Stimulated activated CD4-positive, alpha-beta T cell treated with anti-CD3 and anti-CD28 coated beads, Interleukin-2, amount 100 ng/mL, for 48 hours (primary cell): ENCODE data around the gene PACSIN2.
"Not testable (repeated sequence)": the region's sequence is repeated elsewhere in the genome, so short reads cannot be mapped to it uniquely, and the experiment has no call there.

Experiments used
- DNase-seq, 2 donors: peaks; one replicate each; pipeline ENCODE4 v3.0.0-alpha.2; 2020

Gene PACSIN2

DNA sequence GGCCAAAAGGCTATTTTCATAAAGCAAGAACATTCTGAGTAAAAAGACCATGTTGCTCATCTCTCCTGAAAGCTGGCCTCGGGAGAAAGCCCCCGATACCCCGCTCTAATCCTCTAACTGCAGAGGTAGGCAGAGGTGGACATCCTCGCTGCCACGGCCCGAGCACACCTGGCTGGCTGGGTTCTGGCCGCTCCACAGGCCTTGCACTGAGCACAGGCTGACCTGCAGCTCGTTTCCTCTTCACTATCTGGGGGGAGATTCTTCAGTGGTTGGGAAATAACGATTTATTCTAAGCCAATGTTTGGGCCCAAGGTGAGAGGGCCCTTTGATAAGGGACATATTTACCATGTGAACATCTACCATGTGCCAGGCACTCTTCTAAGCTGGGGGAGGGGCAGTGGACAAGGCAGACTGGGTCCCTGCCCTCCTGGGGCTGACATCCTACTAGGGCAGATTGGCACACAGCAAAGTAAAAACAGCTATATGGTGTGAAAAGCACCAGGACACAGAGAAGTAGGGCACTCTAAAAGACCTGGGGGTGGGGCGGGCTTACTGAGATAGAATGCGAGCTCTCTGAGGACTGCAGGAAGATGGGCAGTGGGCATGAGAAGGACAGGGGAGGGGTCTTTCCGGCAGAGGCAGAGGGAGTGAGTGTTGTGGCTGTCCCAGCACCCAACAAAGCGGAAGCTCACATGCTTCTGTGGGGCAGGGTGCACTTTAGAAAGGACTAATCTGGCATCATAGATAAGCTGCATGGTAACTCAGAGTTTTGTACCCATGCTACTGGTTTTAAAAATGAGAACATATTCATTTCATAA is 92.4 kb downstream of the PACSIN2 start:
- DNase-seq, result no peak

DNA sequence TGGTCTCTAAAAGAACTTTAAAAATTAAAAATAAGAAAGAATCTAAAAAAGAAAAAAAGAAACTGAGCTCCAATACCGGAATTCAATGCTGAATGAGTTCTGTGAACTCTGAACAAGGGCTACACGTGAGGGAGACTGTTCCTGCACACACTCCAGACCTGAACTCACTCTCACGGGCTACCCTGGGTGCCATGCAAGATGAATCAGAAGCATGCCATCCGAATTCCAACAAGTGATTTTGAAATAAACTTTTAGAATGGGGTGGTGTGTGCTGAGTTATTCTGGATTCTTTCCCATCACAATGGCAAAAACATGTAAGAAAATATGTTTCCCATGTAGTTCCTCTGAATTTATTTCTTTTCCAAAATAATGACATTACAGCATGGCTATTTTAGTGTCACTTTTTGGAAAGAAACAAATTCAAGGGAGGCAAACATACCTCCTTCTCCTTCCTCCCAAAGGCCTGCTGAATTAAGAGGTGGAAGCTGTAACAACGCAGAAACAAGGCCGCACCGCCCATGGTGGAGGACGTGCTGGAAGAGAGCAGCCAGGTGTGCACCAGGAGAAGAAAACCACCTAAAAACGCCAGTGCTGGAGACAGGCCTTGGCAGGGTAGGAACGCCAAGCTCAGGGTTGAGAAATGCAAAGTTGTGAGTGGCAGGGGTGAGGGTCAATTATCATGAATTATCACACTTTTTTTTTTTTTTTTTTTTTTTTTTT is 94.7 kb downstream of the PACSIN2 start:
- no peak for DNase-seq

DNA sequence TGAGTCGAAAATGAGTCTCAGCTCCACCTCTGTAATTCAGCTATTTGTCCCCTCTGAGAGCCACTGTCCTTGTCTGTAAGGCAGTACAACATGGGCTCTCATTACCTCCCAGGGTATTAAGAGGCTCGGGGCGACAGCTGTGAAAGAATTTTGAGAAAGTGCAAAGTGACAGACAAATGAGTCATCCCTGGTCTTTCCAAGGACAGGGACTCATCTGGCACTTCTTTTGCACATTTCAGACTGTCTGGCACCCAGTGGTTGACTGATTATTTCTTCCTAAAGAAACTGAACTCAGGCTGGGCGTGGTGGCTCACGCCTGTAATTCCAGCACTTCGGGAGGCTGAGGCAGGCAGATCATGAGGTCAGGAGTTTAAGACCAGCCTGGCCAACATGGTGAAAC is 95.8 kb downstream of the PACSIN2 start:
- DNase-seq, result no peak

DNA sequence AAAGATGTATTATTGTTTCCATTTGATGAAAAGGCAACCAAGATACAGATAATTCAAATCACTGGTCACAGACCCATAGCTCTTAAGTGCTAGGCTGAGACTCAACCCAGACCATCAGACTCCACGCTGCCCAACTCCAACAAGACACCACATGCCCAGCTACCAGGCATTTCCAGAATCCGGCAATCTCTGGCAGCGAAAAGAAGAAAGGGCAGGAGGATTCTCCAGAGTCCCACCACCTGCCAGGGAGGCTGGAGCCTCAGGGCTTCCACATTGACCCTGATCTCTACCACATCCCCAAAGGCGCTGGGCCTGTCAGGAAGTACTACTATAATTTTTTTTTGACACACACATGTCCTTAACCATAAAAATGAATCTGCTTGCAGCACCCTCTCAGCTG is 96.4 kb downstream of the PACSIN2 start:
- no peak for DNase-seq

DNA sequence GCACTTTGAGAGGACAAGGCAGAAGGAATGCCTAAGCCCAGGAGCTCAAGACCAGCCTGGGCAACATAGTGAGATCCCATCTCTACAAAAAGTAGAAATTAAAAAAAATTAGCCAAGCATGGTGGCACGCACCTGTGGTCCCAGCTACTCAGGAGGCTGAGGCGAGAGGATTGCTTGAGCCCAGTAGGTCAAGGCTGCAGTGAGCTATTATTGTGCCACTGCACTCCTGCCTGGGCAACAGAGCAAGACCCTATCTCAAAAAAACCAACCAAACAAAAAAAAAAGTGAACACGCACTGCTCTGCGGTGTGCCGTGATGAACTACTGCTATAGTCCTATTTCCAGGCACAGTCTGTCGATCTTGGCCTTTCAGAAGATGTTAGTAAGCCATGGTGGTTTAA is 97.6 kb downstream of the PACSIN2 start:
- not testable (repeated sequence) for DNase-seq

DNA sequence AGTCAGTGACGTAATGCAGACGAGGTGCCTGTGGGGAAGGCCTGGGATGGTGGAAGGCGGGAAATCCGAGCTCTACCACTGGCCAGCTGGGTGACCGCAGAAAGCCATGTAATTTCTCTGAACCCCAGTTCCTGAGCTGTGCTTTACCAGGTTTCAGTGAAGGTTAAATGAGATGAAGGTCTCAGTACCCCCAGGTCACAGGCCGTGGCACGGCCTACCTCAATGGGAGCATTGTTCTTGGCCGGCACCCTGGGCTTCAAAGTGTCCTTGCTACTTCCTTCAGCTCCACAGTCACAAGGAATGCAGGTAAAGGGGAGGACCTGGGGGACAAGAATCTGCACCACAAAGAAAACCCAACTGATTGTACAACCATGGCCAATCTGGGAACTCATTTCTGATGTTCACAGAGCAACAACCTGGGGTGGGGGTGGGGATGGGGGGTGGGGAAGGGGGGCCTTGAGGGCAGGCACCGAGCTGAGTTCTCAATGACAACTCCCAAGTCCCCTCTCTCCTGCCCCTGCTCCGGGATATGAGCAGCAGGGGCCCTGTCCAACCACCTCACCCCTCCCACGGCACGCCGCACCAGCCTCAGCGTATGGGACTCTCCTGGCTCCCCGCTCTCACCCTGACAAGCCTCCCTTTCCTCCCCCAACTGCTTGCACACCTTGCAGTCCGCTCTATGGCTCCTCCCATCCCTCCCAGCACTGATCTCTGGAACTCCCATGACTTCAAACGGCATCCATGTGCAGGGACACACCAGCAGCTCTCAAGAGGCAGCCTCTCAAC is 98.8 kb downstream of the PACSIN2 start:
- DNase-seq, result no peak

DNA sequence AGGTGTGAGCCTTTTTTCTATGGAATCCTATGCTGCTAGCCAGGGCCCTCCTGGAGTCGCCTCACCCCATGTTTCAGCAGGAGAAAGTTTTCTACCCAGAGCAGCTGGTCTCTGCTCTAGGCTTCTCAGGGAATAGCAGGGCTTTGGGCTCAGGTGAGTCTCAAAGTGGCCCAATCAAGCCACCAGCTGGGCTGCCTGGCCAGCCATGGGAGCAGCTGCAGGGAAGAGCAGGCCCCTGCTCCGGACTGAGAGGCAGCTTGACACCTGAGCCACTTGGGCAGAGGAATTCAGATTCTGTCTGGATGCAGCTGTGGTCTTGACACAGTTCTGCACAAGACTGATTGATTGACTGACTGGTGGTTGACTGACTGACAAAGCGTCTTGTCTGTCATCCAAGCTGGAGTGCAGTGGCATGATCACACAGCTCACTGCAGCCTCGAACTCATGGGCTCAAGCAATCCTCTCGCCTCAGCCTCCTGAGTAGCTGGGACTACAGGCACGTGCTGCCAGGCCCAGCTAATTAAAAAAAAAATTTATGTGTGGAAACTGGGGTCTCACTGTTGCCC is 100.4 kb downstream of the PACSIN2 start:
- DNase-seq, result no peak

DNA sequence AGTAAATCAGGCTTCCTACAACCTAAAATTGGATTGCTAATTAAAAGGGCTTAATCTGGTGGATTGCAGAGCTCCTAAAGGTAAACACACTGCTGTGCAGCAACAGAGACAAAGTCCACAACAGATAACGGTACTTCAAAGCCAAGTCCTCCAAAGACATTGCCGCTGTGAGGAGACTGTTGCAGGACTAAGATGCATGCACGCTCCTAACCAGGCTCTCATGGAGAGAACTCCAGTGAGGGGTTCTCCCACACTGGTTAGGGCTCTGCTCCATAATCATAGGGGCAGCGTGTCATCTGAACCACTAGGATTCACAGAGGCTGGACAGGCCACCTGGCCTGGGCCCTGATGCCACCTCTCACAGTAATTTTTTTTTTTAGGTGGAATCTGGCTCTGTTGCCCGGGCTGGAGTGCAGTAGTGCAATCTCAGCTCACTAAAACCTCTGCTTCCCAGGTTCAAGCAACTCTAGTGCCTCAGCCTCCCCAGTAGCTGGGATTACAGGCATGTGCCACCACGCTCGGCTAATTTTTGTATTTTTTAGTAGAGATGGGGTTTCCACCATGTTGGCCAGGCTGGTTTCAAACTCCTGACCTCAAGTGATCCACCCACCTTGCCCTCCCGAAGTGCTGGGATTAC is 101.0 kb downstream of the PACSIN2 start:
- DNase-seq, result no peak

DNA sequence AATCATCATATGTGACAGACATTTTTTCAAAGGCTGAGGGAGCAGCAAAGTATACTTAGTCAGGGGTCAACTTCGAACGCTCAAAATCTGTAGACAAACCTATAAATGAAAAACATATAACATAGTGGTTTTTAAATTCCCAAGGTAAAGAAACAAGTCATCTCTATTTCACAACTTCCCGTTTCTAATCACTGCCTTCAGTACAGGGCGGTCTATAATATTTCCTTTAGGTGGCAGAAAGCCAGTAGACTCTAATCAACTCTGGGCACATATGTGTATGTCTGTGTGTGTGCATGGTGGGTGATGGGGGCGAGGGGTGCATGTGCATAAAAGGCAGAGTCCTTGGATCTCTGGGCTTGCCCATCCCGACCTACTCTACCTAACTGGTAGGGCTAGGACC is 102.9 kb downstream of the PACSIN2 start:
- no peak for DNase-seq

DNA sequence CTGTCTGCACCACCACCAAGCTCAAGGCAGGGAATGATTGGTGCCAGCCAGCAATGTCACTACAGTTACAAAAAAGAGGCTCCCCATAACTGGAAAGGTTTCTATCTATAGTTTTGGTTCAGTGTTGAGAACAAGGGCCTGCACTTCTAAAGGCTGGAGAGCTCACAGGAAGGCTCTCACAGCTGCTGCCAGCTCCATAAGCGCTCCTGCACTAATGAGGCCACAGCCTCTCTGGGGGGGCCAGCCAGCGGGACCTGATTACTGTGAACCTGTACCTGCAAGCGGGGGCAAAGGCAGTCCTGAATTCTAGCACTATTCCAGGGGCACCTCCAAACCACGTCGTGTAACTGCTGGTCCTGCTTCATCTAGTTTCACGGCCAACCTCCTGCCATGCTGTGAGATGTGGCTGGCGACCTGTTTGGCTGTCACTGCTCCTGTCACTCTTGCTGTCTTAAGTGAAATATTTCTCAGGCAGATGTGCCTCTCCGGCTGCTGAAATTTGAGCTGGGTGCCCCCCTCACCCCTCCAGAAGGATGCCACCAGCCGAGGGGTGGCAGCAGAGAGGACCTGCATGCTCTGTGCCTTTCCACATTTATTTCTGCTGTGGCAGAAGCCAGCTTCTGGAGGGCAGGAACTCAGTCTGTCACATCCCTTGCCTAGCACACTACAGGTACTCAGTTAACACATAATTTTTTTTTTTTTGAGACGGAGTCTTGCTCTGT is 104.6 kb downstream of the PACSIN2 start:
- no peak for DNase-seq

DNA sequence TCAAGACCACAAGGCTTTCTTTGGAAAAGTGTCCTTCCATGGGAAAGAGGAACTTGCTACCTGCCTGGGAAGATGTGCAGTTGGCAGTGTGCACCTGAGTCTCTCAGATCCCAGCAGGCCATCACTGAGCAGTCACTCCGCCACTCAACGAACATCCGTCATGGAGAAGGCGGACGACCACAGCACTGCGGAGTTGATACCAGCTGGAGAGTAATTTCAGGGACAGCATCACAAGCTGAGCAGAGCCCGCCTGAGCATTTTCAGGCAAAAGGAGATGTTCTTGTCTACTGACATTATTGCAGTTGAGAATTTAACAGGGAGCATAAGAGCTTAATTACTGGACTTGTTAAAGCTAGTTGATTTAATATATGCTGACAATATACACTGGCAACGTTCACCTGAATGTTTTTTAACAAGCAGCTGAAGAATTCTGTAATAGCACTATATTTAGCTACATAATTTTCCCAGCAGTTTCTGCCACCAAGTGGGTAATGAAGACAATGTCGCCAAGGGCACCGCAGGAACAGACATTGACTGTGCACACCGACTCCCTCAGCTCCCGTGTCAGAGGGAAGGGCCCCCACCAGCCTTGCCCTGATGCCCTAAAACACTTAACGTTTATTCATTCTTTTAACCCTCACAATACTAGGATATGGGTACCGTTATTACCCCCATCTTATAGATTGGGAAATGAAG is 105.4 kb downstream of the PACSIN2 start:
- no peak for DNase-seq

DNA sequence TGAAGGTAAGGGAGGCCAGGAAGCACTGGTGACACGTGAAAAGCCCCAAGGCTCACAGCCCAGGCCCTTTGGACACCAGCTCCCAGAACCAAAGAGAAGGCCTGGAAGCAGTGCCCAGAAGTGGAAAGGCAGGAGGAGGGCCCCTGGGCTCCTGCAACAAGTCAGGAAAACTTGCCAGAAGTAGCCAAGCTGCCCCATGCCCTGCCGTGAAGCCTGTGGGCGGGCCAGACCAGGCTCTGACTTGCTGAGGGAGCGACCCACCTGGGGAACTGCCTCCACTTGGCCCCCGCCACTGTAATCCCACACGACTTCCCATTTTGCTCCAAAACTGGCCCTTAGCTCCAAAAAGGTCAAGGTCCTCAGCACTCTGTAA is 106.6 kb downstream of the PACSIN2 start:
- no peak for DNase-seq

DNA sequence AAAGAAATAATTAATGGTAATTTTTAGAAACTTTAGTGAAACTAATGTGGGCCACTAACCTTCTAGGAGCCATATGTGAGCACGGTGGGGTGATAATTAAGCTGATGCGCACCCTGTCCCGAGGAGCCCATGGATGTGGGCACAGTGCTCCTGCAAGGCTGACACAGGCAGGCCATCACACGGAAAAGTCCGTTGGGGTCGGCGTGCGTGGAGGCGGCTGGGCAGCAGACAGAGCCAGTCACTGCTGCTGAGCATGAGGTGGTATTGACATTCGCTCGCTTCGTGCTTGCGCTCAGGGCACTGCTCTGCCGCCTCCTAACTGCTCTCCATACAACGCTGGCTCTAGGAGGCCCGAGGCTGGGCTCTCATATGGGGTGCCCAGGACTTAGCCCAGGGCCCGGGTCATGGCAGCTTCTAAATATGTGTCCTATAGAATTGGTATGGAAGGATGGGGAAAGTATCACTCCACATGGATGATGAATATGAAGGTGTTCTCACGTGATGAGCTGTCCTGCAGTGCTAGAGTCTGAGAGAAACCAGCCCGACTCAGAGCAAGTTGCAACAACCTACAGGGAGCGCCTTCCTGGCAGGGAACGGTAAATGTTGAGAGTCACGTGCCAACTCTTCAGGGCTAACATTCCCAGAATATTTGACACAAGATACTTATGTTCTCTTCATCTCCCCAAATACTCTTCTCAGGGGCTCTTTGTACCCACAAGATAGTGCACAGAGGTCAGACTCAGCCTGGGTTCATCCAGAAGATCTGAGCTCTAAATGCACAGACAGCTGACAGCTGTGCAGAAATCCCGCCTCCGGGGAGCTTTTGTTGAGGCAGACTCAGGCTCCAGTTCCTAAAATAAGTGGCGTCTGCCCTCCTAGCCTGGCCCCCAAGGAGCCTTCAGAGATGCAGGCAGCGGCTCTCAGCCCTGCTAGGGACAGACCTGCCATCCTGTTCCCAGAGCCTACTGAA is 107.3 kb downstream of the PACSIN2 start:
- DNase-seq, result no peak

DNA sequence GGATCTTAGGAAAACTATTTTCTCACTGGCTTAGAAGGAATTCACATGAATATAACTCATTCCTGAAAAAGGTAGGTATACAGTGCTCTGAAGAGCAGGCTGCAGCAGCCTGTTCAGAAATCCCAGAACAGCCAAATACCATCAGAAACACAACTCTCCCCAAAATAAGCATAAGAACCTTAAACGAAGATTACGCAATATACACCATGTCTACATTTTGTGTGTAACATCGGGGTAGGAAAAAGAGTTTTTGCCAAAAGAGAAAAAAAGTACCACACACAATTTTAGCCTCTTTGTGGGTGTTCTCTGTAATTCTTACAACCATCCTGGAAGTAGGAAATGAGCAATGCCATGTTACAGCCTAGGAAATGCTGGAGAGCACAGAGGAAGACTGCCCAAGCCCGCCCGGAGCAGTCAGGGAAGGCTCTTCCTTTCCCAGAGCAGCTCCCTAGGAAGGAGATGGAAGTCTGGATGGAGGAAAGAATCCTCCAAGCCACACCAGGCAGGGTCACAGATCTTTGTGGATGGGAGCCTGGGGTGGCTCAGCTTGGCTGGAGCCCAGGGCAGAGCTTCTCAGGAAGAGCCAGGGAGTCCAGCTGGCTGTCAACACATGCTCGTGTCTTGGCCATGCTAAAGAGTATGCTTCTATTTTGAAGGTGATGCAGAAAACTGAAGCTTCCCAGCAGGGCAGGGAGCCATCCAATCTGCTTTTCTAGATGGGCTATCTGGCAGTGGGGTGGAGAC is 108.2 kb downstream of the PACSIN2 start:
- DNase-seq, result no peak

DNA sequence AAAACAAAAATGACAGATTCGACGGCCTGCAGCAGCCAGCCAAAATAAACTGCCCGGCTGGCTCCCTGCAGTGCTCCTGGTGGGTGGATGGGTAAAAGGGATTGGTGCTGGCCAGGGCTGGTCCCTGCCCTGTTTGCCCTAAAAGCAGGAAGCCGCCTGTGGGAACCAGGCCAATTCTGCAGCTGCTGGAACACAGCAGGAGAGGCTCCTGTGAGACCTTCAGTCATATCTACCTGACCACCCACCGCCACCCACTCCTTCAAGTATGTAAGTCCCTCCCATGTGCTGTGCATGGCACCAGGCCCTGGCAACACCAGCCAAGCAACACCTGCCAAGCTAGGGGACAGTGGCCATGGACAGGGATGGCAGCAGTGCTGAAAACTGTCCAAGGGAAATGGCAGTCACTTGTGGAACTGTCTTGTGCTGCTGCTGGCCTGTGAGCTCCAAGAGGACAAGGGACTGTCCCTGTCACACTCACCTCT is 109.2 kb downstream of the PACSIN2 start:
- no peak for DNase-seq

DNA sequence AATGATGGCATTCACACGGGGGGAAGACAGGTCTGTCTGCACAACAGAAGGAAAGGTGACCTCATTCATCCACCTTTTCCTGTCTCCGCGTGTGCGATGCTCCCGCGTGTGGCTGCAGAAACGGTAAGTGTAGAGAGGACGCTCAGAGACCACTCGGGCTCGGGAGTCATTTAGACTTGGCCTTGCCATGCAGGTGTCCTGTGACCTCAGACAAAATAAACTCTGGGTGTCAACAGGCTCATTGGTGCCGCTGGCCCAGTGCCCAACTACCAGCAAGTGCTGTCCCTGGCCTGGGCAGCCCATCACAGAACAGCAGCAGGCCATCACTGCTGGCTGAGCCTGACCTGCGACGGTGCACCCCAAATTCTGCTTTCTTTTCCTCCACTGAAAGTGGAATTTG is 109.7 kb downstream of the PACSIN2 start:
- DNase-seq, result no peak

DNA sequence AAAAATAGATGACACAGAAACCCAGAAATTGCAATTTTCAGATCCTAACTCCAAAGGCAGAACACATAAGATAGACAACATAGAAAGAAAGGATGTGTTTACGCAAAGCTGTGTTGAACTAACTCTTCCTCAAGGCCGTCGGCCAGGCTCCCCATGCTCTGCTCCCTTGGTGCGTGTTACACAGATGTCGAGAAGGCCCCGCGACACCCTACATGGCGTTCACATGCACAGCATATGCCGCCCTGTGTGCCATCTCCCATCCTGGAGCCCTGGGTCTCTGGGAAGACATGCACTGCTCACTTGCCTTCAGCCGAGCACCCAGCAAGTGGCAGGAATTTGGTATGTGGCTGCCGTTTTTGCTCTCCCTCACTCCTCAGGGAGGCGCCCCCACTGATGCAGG is 110.9 kb downstream of the PACSIN2 start:
- DNase-seq, result no peak

DNA sequence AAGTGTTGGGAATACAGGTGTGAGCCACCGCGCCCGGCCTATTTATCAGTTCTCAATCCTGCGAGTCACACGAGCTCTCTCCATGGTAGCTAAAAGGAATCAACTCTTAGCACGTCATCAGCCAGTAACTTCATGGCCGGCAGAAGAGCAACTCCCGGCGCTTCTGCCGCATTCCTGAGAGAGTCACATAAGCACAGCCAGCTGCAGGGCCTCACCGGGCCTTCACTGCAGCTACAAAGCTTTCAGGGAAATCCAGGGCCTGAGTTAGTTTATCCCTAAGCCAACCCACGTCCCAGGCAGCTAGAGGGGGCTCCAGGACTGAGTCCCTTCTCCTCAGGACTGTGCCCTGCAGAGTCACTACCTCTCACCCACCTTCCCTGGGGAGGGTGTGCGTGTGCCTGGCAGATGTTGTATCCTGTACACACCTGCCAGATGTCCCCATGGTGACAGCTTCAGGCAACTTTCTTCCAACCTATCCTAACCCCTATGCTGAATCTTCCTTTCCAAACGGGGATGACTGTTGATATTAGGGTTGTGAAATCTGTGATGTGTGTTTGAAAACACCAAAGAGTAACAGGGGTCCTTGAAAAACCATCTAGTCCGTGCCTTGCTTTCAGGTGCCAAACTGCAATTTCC is 112.0 kb downstream of the PACSIN2 start:
- no peak for DNase-seq
